B cell (primary cell): ENCODE measurements around the gene GPR156.
A peak's percentile ranks its signal among the peaks of the same experiment; 100 is the strongest.

ENCODE experiments used
- CTCF ChIP-seq: fragments of 200-600 bp; IDR thresholded peaks from one replicate; pipeline ENCODE4 v1.8.0; 2022; ENCODE audit warnings: antibody characterized with exemption, mild to moderate bottlenecking
- EZH2 ChIP-seq: IDR thresholded peaks from 2 replicates; pipeline ENCODE4 v1.6.1; 2012; ENCODE audit warnings: borderline replicate concordance, low read depth, mild to moderate bottlenecking, moderate library complexity, low read length; ENCODE audit not compliant: insufficient read depth, poor library complexity, severe bottlenecking

DNA sequence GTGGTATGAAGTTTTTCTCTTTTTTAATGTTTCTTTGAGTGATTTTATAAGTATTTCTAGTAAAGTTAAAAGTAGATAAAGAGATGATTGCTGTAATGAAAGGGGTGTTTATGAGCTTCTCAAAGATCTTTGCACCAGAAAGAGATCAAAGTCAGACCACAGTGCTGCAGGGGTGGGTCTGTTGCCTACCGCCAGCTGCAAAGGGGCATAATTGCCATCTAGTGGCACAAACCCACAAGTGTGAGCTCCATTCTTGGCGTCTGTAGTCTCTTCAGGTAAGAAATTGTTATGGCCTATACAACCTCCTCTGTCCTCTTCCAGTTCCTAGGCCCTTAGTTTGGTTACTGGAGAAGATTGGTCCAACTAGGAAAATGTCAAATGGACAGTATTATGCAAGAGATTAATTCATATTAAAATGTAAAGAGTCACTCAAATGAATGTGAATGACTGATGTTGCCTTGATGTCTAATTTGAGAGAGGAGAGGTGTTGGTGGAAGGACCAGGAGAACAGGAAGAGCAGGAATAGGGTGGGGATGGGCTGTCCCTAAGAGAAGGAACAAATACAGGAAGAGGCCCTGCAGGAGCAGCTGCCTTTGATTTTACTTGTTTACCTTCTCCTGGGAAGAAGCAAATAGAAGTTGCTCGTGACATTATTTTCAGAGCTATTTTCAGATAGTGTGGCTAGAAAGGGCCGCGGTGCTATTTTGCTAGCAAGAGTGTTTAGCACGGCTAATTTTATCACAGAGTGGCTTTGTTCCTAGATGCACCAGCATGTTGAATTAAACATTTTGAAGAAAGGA is 137.8 kb downstream of the GPR156 start:
- TF ChIP-seq CTCF (peak; percentile 58), EZH2 (no peak)
